HG02759 (cell line): ENCODE data around the gene BRINP3.
A peak's percentile ranks its signal among the peaks of the same experiment; 100 is the strongest.

Experiments used
- ATAC-seq: cut with Tn5 transposase; IDR thresholded peaks from one replicate; pipeline ENCODE4 v1.9.1; 2021; ENCODE audit warnings: mild to moderate bottlenecking, moderate library complexity; ENCODE audit not compliant: unreplicated experiment

Gene BRINP3

DNA sequence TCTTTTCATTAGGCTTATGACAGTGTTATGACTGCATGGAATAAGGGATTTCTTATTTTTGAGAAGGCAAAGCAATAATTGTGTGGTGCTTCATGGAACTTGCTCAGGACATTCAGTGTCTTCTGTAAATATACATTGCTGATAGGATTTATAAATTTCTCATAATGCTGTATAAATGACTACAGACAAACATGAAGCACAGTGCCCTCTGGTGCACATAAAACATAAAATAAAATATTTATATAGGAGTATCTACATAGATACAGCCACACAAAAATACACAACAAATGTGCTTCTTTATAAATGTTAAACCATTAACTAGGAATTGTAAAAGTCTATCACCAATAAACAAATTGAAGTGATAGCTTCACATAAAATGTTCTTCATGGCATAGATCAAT lies 24.1 kb downstream of the BRINP3 start:
- no peak for ATAC-seq

GRCh38 chr1:190452272-190452848 lies 25.3 kb downstream of the BRINP3 start:
- ATAC-seq, result no peak

GRCh38 chr1:190444464-190444863 lies 33.2 kb downstream of the BRINP3 start:
- no peak for ATAC-seq

DNA sequence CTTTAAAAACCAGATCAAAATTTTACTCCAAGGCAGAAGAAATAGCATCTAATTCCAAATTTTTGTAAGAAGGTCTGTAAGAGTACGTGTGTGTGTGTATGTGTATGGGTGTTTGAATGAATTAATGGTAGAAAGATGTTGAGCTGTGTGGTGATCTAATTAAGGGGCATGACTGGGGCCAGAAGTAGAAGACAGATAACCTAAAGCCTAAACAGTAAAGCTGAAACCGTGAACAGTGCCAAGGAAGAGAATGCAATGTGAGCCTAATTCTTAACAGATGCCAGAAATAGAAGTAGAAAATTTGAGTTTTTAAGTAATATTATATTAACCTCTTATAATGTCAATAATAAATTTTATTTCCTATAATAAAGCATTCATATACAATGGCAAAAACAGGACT lies 38.2 kb downstream of the BRINP3 start:
- no peak for ATAC-seq

- no peak for ATAC-seq
Observed at GRCh38 chr1:190436615-190437014, 41.0 kb downstream of the BRINP3 start.

DNA sequence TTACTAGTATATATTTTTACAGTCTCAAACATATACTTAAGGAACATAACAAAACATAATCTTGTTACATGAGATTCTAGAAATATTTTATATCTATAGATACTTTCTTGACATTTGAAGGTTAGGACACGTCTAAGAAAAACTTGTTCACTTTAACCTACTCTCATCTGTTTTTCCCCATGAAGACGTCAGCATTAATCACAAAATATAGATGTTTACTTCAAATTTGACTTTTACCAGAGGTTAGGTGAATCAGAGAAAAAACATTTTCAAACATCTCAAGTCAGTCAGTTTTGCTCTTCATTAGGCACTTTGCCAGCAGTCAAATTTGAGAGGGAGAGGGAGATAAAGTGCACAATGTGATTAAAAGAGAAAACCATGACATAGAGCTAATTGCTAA lies 47.7 kb downstream of the BRINP3 start:
- no peak for ATAC-seq

GRCh38 chr1:190429141-190429540 lies 48.5 kb downstream of the BRINP3 start:
- ATAC-seq, result no peak

DNA sequence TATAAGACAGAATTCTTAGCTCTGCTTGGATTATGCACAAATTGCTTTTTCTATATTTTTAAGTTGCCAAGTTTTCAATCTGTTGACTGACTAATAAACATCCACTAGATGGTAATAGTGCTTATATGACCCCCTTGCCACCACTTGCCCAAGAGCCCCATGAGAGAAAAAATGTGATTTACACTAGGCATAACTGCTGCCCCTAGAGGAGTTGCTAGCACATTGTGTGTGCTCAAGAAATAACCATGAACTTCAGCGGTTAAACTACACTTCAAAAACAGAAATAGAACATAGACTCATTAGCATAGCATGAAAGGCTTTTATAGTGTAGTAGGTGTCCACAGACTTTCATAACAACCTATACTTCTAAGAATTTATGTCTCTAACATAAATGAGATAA lies 61.4 kb downstream of the BRINP3 start:
- ATAC-seq, result no peak

DNA sequence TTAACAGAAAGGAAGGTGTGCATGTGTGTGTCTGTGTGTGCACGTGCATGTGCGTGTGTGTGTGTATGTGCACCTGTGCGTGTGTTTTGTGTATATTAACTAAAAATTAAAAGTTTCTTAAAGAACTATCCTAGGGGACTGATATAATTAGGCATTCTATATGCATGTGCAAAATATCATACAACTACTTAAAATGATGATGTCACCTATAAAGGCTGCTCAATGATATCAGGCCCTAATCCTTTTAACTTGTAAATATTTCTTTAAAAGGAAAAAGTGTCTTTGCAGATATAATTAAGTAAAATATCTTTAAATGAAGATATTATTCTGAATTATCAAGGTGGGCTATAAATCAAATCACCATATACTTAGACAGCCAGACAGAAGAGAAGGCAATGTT lies 64.5 kb downstream of the BRINP3 start:
- ATAC-seq, result no peak

DNA sequence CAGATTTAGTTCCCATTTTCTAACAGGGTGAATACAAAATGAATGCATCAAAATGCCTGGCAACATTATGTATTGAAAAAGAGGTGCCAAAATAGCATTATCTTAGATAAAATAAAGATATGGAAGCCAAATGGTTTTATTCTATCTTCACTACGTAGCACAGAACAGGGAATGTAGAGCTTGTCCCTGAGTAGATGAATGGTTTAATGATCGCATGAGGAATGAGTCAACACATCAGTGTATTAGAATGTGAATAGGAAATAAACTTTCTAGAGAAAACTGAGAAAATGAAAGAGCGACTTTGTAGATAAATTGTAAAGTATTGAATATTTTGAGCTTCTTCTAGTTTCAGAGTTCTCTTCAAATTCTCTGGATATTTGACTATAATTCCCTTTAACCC lies 74.3 kb downstream of the BRINP3 start:
- ATAC-seq, result no peak

DNA sequence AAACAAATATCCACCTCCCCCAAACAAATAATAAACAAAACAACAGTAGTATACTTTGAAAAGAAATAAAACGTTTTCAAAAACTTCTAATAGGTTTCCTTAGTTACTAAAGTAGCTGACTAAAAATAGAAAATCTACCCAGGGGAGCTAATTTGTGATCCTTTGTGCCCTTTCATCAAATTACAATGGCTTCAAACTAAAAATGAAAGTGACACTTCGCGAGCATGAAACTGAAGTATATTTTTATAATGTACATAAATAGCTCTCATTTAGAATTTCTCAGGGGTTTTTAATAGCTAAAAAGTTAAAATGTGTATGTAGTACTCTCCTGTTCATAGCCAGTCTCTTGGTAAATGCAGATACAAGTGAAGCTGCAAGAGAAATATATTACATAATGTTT lies 78.4 kb downstream of the BRINP3 start:
- ATAC-seq, result no peak

DNA sequence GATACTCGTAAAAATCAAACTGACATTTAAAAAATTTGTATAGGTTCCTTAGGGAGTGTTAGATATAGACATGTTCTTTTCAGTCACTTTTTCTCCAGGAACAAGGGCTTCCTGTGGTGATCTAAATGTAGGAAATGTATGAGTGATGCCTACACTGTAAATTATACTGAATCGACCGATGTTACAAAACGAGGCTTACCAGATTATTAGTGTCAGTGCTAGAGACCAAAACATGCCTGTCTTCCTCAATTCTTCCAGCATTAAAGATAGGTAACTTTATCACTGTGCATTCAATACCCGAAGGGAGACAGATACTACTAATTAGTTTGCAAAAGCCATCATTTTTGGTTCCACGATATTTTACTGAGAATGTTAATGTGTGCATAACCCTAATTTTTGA lies 86.1 kb downstream of the BRINP3 start:
- ATAC-seq, result no peak

DNA sequence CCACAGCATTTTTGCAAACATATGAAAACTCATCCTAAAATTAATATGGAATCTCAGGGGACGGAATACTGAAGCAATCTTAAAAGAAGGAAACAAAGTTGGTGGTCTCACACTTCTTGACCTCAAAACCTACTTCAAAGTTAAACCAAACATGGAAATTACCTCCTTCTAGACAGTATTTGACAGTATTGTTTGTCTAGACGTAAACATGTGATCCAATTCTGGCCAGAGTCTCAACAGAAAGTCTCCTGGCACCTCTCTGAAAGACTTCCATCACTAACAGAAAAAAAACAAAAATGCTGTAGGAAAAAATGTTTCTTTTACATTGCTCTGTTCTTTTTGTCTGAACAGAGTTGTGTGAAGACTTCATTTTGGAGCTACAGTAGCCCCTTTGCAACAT lies 99.7 kb downstream of the BRINP3 start:
- ATAC-seq, result no peak

DNA sequence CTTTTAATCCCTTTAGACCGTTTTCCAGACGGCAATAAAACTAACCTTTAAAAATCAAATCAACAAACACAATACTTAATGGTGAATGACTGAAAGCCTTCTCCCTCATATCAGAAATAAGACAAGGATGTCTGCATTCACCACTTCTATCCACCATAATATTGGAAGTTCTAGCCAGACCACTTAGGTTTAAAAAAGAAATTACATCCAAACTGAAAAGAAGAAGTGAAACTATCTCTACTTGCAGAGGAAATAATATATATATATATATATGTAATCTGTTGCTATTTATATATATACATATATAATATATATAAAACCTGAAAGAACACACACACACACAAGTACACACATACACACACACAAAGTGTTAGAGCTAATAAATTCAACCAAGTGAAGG lies 100.4 kb downstream of the BRINP3 start:
- no peak for ATAC-seq

DNA sequence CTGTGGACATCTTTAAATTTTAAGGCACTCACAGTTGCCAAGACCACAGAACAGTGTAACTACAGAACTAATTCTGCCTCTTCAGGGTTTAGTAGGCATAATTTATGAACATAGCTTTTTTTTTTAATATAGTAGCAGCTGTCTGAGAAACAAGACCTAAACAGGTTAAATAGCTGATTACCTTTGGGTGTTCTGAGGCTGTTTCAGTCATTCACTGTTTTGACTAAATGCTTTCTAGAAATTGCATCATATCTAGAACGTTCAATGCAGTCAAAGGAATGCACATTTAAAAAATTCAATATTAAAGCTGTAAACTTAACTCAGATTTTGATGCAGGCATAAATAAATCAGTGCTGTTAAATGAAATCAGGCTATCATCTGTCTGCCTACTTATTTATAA lies 101.6 kb downstream of the BRINP3 start:
- ATAC-seq, result no peak

GRCh38 chr1:190373705-190374336 lies 103.8 kb downstream of the BRINP3 start:
- peak; percentile 79 for ATAC-seq

- ATAC-seq, result no peak
Observed at GRCh38 chr1:190367200-190367599, 110.5 kb downstream of the BRINP3 start.

GRCh38 chr1:190365283-190365682 lies 112.4 kb downstream of the BRINP3 start:
- ATAC-seq, result no peak

- no peak for ATAC-seq
Observed at GRCh38 chr1:190353538-190354101, 124.0 kb downstream of the BRINP3 start.

DNA sequence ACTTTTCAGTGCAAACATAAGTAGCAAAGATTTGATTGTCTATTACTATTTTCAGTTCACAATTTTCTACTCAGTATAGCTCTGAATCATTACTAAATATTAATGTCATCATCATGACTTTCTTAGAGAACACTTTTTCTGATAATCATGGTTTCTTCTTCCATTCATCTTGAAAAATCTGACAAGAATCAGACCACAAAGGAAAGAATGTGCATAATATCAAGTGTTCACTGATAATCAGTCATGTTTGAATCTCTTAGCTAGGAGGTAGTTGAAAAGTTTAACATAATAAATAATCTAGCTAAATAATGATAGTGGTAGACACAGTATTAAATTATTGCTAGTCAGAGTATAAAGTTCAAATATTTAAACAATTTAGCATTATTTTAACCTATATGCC lies 133.2 kb downstream of the BRINP3 start:
- ATAC-seq, result no peak

DNA sequence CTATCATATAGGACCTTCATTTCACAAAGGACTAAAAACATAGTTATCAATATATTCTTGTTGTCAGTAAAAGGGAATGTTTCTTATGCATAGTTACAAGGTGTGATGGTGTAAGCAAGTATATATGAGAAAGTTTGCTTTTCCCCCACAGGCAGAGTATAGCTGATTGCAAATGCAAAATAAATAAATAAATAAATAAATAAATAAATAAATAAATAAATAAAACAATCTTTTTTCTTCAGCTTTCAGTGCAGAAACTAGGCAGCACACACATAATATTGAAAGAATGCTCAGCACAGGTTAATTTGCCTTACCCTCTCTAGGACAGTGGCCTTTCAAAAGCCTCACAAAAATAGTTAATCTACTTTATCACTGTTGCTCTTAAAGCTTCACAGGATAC lies 138.8 kb downstream of the BRINP3 start:
- ATAC-seq, result no peak

GRCh38 chr1:190328871-190329270 lies 148.8 kb downstream of the BRINP3 start:
- ATAC-seq, result no peak

DNA sequence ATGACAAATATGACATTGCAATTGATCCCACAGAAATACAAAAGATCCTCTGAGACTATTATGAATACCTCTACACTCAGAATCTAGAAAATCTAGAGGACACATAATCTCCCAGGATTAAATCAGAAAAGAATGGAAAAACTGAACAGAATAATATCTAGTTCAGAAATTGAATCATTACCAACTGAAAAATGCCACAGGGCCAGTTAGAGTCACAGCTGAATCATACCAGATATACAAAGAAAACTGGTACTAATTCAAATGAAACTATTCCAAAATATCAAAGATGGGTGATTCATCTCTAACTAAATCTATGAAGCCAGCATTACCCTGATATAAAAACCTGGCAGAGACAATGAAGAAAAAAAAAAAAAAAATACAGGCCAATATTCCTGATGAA lies 149.3 kb downstream of the BRINP3 start:
- no peak for ATAC-seq
